GM23338 (cell line): Measurements from ENCODE around the gene ZZZ3. TPM values are rescaled to one million over a fixed set of nuclear protein-coding genes. Genes with fewer than 3 reads are reported as not detected.

Source experiments
- ATAC-seq: fragments of 200-7000 bp; cut with Tn5 transposase; 3 replicates; pipeline ENCODE4 v1.9.1; 2020
- DNase-seq: peaks from one replicate; pipeline ENCODE4 v3.0.0-alpha.2; 2015; ENCODE audit warnings: low spot score
- H2AFZ ChIP-seq: fragments of 200-600 bp; sonication (generic); 2 replicates; pipeline ENCODE4 v1.8.0; 2016; ENCODE audit warnings: antibody characterized with exemption, mild to moderate bottlenecking, moderate library complexity
- H3F3A ChIP-seq: fragments of 200-600 bp; sonication (generic); replicated peaks from 2 replicates; pipeline ENCODE4 v1.8.0; 2017; ENCODE audit warnings: antibody characterized with exemption, mixed run types, low read depth
- H3K27ac ChIP-seq: fragments of 200-600 bp; sonication (generic); 2 replicates; pipeline ENCODE4 v1.6.1; 2016; ENCODE audit warnings: low read depth
- H3K27me3 ChIP-seq: fragments of 200-600 bp; sonication (generic); 2 replicates; pipeline ENCODE4 v1.8.0; 2016; ENCODE audit warnings: mild to moderate bottlenecking, mixed run types, moderate library complexity; ENCODE audit not compliant: insufficient read depth
- H3K36me3 ChIP-seq: fragments of 200-600 bp; sonication (generic); 2 replicates; pipeline ENCODE4 v1.8.0; 2016; ENCODE audit warnings: mild to moderate bottlenecking; ENCODE audit not compliant: insufficient read depth
- H3K4me1 ChIP-seq: fragments of 200-600 bp; sonication (generic); 2 replicates; pipeline ENCODE4 v1.8.0; 2016; ENCODE audit warnings: mild to moderate bottlenecking, moderate library complexity; ENCODE audit not compliant: insufficient read depth
- H3K4me2 ChIP-seq: fragments of 200-600 bp; sonication (generic); 2 replicates; pipeline ENCODE4 v1.7.1; 2017; ENCODE audit warnings: mixed run types
- H3K4me3 ChIP-seq: fragments of 200-600 bp; sonication (generic); 2 replicates; pipeline ENCODE4 v1.6.1; 2016; ENCODE audit warnings: mixed run types
- H3K79me2 ChIP-seq: fragments of 200-600 bp; sonication (generic); replicated peaks from 2 replicates; pipeline ENCODE4 v1.8.0; 2017; ENCODE audit warnings: mild to moderate bottlenecking; ENCODE audit not compliant: insufficient read depth
- H3K9me2 ChIP-seq: fragments of 200-600 bp; sonication (generic); 2 replicates; pipeline ENCODE4 v1.8.0; 2017; ENCODE audit not compliant: insufficient read depth
- H4K20me1 ChIP-seq: fragments of 200-600 bp; sonication (generic); replicated peaks from 2 replicates; pipeline ENCODE4 v1.8.0; 2017; ENCODE audit warnings: mild to moderate bottlenecking; ENCODE audit not compliant: insufficient read depth
- H3K27ac Mint-ChIP-seq: 2 replicates; pipeline ENCODE4 v1.8.0; 2020; ENCODE audit warnings: inconsistent platforms, mild to moderate bottlenecking, moderate library complexity, mixed read lengths
- H3K27me3 Mint-ChIP-seq: 3 replicates; pipeline ENCODE4 v1.8.0; 2022; ENCODE audit warnings: low read depth, mild to moderate bottlenecking, moderate library complexity, mixed read lengths, inconsistent platforms; ENCODE audit not compliant: insufficient read depth, poor library complexity
- H3K36me3 Mint-ChIP-seq: 3 replicates; pipeline ENCODE4 v1.8.0; 2021; ENCODE audit warnings: low read depth, mild to moderate bottlenecking, inconsistent platforms, moderate library complexity, mixed read lengths
- H3K4me1 Mint-ChIP-seq: 3 replicates; pipeline ENCODE4 v1.8.0; 2020; ENCODE audit warnings: mild to moderate bottlenecking, inconsistent platforms, mixed read lengths
- H3K4me3 Mint-ChIP-seq: 3 replicates; pipeline ENCODE4 v1.8.0; 2021; ENCODE audit warnings: moderate library complexity, mild to moderate bottlenecking, inconsistent platforms, mixed read lengths
- H3K9me3 Mint-ChIP-seq: 3 replicates; pipeline ENCODE4 v1.8.0; 2020; ENCODE audit warnings: moderate library complexity, mild to moderate bottlenecking, inconsistent platforms, mixed read lengths
- CREB1 ChIP-seq: fragments of 250-450 bp; sonication (Bioruptor Pico); IDR thresholded peaks from 2 replicates; pipeline ENCODE4 v1.5.0; 2020; ENCODE audit warnings: low read depth, mild to moderate bottlenecking, moderate library complexity
- EZH2 ChIP-seq: fragments of 200-600 bp; sonication (generic); IDR thresholded peaks from one replicate; pipeline ENCODE4 v1.8.0; 2017; ENCODE audit warnings: antibody characterized with exemption, mild to moderate bottlenecking, low read depth; ENCODE audit not compliant: unreplicated experiment
- NANOG ChIP-seq: IDR thresholded peaks from 2 replicates; pipeline ENCODE4 v1.6.1; 2016; ENCODE audit warnings: antibody characterized with exemption, borderline replicate concordance
- POLR2AphosphoS5 ChIP-seq: IDR thresholded peaks from 2 replicates; pipeline ENCODE4 v1.6.1; 2016; ENCODE audit warnings: antibody characterized with exemption, low read depth
- STAT1 ChIP-seq: IDR thresholded peaks from one replicate; pipeline ENCODE4 v1.6.1; 2016; ENCODE audit warnings: antibody characterized with exemption; ENCODE audit not compliant: unreplicated experiment
- ZNF114 ChIP-seq: fragments of 250-450 bp; sonication (Bioruptor Pico); IDR thresholded peaks from 2 replicates; pipeline ENCODE4 v1.5.0; 2020; ENCODE audit warnings: mild to moderate bottlenecking, moderate library complexity
- polyA plus RNA-seq: library from polyadenylated mRNA; unstranded; fragments of >200 nt; fragmentation: Nextera tagmentation; extraction: Ambion mirVana; gene quantifications from 2 replicates; pipeline ENCODE4 v1.2.1, GENCODE V29; 2016
- total RNA-seq: library from RNA; depleted of rRNA; stranded (reverse); fragments of >200 nt; shearing (Covaris generic); gene quantifications from 2 replicates; pipeline ENCODE4 v1.2.3, GENCODE V29; 2014
- TF ChIP-seq, protein P1 (sequence below), 2 experiments: fragments of 200-600 bp in 1 of 2; sonication (generic) in 1 of 2; conservative IDR thresholded peaks; 2 replicates each; pipeline versions ENCODE4 v1.5.1 to v1.6.1; 2016 to 2017; ENCODE audit warnings: antibody characterized with exemption in 2 of 2, low read depth in 2 of 2, mild to moderate bottlenecking in 2 of 2, moderate library complexity in 1 of 2
- TF ChIP-seq, protein P2 (sequence below): IDR thresholded peaks from one replicate; pipeline ENCODE4 v1.6.1; 2018; ENCODE audit warnings: antibody characterized with exemption; ENCODE audit not compliant: unreplicated experiment
- TF ChIP-seq, protein P3 (sequence below): IDR thresholded peaks from 2 replicates; pipeline ENCODE4 v1.6.1; 2016; ENCODE audit warnings: antibody characterized with exemption

ZZZ3 gene
- total and polyA plus RNA-seq, 2 experiments from 2014 or later: 33.4 to 107 TPM

DNA sequence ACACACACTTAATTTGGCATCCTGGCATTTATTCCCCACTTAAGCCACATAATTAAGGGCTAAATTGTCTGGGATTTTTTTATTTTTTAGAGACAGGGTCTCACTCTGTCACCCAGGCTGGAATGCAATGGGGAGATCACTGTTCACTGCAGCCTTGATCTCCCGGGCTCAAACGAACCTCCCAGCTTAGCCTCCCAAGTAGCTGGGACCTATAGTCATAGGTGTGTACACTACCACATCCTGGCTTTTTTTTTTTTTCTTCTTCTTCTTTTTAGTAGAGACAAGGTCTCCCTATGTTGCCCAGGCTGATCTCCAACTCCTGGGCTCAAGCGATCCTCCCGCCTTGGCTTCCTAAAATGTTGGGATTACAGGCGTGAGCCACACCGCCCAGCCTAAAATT, 24.2 kb downstream of the ZZZ3 start:
- H3K9me2 ChIP-seq: no peaks in the 10 kb centered on the region
- peaks cover 12% of the 10 kb centered on the region for H3K27me3 Mint-ChIP-seq
- TF ChIP-seq, protein P1, sequence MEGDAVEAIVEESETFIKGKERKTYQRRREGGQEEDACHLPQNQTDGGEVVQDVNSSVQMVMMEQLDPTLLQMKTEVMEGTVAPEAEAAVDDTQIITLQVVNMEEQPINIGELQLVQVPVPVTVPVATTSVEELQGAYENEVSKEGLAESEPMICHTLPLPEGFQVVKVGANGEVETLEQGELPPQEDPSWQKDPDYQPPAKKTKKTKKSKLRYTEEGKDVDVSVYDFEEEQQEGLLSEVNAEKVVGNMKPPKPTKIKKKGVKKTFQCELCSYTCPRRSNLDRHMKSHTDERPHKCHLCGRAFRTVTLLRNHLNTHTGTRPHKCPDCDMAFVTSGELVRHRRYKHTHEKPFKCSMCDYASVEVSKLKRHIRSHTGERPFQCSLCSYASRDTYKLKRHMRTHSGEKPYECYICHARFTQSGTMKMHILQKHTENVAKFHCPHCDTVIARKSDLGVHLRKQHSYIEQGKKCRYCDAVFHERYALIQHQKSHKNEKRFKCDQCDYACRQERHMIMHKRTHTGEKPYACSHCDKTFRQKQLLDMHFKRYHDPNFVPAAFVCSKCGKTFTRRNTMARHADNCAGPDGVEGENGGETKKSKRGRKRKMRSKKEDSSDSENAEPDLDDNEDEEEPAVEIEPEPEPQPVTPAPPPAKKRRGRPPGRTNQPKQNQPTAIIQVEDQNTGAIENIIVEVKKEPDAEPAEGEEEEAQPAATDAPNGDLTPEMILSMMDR (conservative IDR thresholded peaks at IDR 0.05; ENCODE audit: low read depth in 2 of 2): no peak
- no peak for TF ChIP-seq POLR2AphosphoS5
- H3K4me3 Mint-ChIP-seq: no peak overlapping the region
- ATAC-seq (no peak), DNase-seq (no peak)
- no peak overlapping the region for H3K4me2 ChIP-seq
- H3K79me2 ChIP-seq: peaks cover 100% of the 10 kb centered on the region
- H3K36me3 ChIP-seq: no peaks in the 10 kb centered on the region
- no peaks in the 10 kb centered on the region for H3K9me3 Mint-ChIP-seq
- no peak overlapping the region for H3K27ac ChIP-seq
- H3K27me3 ChIP-seq: no peaks in the 10 kb centered on the region
- H2AFZ ChIP-seq: no peak overlapping the region
- H4K20me1 ChIP-seq: peaks cover 25% of the 10 kb centered on the region
- no peak overlapping the region for H3K27ac Mint-ChIP-seq
- H3K4me3 ChIP-seq: no peak overlapping the region
- H3F3A ChIP-seq: no peaks in the 10 kb centered on the region
- no peaks in the 10 kb centered on the region; the same call in 1 of the 3 replicates for H3K36me3 Mint-ChIP-seq
- no peaks in the 10 kb centered on the region for H3K4me1 Mint-ChIP-seq
- no peaks in the 10 kb centered on the region for H3K4me1 ChIP-seq

DNA sequence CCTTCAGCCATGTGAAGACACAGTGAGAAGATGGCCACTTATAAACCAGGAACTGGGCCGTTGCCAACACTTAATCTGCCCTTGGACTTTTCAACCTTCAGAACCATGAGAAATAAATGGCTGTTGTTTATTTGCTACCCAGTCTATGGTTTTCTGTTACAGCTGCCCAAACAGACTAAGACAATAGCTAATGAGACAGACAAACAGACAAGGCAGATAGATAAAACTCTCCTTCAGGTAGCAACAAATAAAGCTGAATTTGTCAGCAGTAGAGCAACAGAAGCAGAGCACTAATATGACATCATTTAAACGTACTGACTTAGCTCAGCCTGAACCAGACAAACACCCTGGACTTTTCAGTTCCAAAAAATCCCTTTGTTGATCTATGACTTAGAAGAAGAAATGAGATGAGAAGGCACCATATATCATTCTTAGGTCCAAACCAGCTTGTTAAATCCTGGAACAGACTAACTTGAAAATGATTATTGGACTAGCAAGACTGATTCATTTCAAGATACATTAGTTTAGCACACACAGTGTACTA, 27.0 kb downstream of the ZZZ3 start:
- peaks cover 21% of the 10 kb centered on the region for H3K36me3 Mint-ChIP-seq
- peaks cover 11% of the 10 kb centered on the region for H3K9me3 Mint-ChIP-seq
- Histone ChIP-seq H3K27me3 (no peaks in the 10 kb centered on the region), H3K36me3 (peaks cover 4% of the 10 kb centered on the region; the same call in 1 of the 2 replicates), H3K4me1 (no peaks in the 10 kb centered on the region), H3K9me2 (no peaks in the 10 kb centered on the region), H3K4me2 (no peak overlapping the region), H2AFZ (no peak overlapping the region), H3K27ac (no peak overlapping the region), H3K79me2 (peaks cover 100% of the 10 kb centered on the region), H3K4me3 (no peak overlapping the region), H3F3A (no peaks in the 10 kb centered on the region), H4K20me1 (peaks cover 18% of the 10 kb centered on the region; the same call in 1 of the 2 replicates)
- no peak overlapping the region for H3K27ac Mint-ChIP-seq
- ATAC-seq: no peak
- peaks cover 3% of the 10 kb centered on the region for H3K27me3 Mint-ChIP-seq
- no peaks in the 10 kb centered on the region for H3K4me1 Mint-ChIP-seq
- no peak for DNase-seq
- no peak overlapping the region for H3K4me3 Mint-ChIP-seq
- TF ChIP-seq, protein P1 (conservative IDR thresholded peaks at IDR 0.05; ENCODE audit: low read depth in 2 of 2): no peak
- TF ChIP-seq CREB1 (CRISPR knock-in tag) (no peak), EZH2 (no peak), NANOG (no peak), STAT1 (no peak), ZNF114 (CRISPR knock-in tag) (no peak)
- TF ChIP-seq, protein P2, sequence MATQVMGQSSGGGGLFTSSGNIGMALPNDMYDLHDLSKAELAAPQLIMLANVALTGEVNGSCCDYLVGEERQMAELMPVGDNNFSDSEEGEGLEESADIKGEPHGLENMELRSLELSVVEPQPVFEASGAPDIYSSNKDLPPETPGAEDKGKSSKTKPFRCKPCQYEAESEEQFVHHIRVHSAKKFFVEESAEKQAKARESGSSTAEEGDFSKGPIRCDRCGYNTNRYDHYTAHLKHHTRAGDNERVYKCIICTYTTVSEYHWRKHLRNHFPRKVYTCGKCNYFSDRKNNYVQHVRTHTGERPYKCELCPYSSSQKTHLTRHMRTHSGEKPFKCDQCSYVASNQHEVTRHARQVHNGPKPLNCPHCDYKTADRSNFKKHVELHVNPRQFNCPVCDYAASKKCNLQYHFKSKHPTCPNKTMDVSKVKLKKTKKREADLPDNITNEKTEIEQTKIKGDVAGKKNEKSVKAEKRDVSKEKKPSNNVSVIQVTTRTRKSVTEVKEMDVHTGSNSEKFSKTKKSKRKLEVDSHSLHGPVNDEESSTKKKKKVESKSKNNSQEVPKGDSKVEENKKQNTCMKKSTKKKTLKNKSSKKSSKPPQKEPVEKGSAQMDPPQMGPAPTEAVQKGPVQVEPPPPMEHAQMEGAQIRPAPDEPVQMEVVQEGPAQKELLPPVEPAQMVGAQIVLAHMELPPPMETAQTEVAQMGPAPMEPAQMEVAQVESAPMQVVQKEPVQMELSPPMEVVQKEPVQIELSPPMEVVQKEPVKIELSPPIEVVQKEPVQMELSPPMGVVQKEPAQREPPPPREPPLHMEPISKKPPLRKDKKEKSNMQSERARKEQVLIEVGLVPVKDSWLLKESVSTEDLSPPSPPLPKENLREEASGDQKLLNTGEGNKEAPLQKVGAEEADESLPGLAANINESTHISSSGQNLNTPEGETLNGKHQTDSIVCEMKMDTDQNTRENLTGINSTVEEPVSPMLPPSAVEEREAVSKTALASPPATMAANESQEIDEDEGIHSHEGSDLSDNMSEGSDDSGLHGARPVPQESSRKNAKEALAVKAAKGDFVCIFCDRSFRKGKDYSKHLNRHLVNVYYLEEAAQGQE: no peak
- TF ChIP-seq, protein P3, sequence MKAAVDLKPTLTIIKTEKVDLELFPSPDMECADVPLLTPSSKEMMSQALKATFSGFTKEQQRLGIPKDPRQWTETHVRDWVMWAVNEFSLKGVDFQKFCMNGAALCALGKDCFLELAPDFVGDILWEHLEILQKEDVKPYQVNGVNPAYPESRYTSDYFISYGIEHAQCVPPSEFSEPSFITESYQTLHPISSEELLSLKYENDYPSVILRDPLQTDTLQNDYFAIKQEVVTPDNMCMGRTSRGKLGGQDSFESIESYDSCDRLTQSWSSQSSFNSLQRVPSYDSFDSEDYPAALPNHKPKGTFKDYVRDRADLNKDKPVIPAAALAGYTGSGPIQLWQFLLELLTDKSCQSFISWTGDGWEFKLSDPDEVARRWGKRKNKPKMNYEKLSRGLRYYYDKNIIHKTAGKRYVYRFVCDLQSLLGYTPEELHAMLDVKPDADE: no peak
